Fibroblast of skin of left biceps (primary cell): ENCODE data around the gene STARD10.
A peak's percentile ranks its signal among the peaks of the same experiment; 100 is the strongest.

ENCODE experiments used
- DNase-seq, 2 experiments: peaks; one replicate each; pipeline ENCODE4 v3.0.0-alpha.2; 2013; ENCODE audit warnings: low read depth in 2 of 2

The STARD10 gene

GRCh38 chr11:72726266-72727220, 67.3 kb downstream of the STARD10 start:
- no peak for DNase-seq

DNA sequence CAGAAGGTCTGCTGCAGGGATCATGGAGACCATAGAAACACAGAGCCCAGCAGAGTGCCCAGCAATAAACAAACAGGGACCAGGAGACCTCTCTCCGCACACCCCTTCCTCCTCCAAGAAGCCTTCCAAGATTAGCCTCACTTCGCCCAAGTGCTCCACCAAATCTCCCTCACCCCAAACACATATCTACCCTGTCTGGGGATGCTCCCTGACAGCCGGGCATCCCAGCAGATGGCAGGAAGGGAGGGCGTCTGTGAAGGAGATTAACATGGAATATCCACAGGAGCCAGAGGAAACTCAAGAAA, 68.2 kb downstream of the STARD10 start:
- no peak for DNase-seq

- peak; percentile 48 to 58 for DNase-seq
These were observed 68.8 kb downstream of the STARD10 start for GRCh38 chr11:72724851-72725723.

GRCh38 chr11:72724021-72724551, 69.8 kb downstream of the STARD10 start:
- no peak for DNase-seq

DNA sequence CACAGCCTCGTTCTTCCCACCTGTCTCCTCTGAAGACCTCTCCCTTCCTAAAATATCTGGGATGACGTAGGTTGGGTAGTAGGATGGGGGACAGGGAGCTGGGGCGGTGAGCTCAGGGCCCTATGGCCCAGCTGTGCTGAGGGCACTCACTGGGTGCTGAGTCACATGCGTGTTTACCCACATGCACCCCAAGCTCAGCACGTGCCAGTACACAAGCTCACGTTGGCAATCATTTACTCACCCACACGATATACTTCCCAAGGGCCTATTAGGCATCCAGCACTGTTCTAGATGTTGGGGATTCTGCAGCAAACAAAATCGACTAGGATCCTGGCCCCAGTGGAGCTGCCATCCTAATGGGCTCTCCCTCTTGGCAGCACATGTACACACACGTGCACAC, 70.3 kb downstream of the STARD10 start:
- no peak for DNase-seq

DNA sequence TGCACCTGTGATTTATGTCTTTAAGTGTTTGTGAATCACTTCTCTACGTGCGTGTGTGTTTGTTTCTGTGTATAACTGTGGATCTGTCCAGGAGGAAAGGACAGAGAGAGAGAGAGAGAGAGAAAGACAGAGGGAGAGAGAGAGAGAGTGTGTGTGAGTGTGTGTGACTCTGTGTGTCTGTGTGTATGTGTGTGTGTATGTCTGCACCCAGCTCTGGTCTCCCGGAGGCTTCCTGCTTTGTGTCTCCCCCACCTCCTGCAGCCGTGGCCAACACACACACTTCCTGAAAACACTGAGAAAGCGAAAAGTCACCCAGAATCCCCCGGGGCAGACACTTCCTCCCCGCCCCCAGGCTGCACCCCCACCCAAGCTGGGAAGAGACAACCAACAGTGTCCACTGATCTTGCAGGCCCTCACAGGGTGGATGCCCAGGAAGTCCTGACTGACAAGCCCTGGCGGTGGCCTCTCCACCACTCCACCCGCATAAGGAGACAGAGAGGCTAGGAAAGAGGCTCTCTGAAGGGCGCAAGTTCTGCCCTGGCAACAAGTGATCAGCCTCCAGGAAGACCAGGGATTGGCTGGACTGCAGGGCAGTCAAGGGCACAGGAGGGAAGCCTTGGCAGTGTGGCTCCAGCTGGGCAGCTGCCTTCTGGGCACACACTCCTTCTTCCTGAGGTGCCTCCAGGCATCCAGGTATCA, 71.6 kb downstream of the STARD10 start:
- DNase-seq: peak; percentile 68 to 77

GRCh38 chr11:72721689-72722049, 72.2 kb downstream of the STARD10 start:
- DNase-seq: no peak

DNA sequence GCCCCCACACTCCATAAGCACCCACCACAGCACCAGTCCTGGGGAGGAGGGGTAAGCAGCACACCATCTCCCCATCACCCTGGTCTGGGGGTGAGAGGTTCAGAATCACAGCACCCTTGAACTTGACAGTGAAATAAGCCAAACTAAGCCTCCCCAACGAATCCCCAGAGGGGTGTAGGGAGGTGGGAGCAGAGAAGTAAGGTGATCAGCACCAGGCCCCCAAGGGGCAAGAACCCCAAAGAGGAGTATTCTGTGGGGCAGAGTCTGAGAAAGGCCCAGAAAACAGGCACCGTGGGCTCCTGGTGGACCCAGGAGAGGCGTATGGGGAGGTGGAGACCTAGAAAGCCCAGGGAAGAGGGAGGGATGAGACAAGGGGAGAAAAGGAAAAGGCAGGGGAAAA, 72.6 kb downstream of the STARD10 start:
- DNase-seq: no peak

GRCh38 chr11:72720784-72721183, 73.1 kb downstream of the STARD10 start:
- DNase-seq: no peak

DNA sequence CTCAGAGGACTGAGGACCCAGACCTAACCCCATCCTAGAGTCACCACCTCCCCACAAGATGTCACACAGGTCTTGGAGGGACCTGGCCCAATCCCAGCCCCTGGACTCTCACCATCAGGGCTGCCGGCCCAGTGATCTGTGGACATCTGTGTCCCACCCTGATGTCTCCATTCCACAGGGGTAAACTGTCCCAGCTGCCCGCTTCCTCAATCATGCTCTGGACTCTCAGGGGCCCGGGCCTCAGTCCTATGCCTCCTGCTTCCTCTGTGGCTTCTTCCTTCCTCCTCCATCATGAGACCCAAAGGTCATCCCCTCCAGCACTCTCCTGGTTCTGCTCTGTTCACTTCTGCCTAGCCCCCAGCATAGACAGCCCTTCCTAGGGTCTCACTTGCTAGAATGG, 73.8 kb downstream of the STARD10 start:
- DNase-seq: no peak

DNA sequence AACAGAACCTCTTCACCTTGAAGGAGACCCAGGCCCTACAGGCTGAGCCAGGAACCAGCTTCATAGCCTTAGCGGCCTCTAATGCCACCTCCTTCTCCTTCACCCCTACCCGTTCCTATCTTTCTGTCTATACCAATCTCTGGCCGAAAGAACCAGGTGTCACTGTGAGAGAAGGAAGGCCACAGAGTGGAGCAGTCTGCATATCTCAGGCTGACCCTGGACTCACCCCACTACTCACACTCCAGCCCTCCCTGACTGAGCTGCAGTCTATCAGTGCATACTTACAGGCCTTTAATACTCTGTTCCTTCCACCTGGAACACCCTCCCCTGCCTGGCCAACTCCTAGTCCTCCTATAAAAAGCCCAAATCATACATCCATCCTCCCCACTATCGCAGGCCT, 74.3 kb downstream of the STARD10 start:
- DNase-seq: no peak

DNA sequence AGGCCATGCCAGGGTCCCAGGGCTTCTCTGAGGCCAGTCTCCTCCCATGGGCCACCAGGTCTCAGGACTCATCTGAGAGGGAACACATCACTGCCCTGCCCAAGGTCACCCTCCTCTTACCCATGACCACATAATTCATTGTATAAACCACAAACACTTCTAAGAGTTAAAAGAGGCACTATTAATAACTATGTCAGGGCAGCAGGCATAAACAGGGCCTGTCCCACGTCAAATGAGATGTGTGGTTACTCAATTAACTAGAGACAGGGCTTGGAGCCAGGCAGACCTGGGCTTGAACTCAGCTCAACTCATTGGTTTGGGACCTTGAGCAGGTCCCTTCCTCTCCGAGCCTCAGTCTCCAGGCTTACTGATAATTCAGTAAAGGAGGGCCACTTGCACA, 74.7 kb downstream of the STARD10 start:
- no peak for DNase-seq

GRCh38 chr11:72718101-72718501, 75.7 kb downstream of the STARD10 start:
- DNase-seq: no peak

DNA sequence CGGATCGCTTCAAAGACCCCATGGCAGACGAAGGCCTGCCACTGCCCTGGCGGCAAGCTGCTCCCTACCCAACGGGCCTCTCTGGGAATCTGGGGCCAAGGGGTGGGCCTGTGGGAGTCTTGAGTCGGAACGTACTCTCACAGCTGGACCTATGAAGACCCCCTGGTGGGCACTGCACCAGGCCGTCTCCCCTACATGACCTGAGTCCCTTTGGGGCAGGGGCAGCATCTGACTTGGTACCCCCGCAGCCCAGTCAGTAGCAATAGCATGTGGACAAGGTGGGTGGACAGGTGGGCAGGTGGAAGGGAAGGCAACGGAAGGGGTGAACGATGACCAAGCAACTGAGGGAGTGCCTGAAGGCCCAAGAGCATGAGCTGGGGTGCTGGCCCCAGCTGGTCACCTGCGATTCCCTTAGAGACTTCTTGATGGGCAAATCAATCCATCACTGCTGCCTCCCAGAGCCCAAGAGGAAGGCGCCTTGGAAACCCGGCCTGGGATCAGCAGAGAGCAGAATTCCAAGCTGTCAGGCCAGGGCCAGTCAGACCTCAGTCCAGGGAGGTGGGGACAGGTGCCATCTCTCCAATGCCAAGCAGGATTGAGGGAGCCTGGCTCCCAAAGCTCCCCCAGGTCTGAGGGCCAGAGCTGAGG, 76.9 kb downstream of the STARD10 start:
- DNase-seq: no peak

DNA sequence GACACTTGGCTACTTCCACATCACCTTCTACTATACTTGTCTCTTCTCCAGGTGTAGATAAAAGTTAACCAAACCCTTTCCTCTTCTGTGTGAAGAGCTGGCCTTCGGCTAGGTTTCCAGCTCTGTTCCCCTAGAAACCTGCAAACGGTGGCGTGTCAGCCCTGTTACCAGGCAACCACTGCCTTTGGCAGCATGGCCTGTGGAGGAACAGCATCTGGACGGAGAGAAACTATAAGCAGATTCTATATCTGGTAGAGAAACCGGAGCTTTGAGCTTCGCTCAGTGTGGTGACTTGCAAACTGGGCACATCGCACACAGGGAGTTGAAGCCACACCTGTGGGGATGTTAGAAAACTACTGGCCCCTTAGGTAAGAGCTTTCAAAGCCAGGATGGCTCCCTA, 77.6 kb downstream of the STARD10 start:
- DNase-seq: no peak

DNA sequence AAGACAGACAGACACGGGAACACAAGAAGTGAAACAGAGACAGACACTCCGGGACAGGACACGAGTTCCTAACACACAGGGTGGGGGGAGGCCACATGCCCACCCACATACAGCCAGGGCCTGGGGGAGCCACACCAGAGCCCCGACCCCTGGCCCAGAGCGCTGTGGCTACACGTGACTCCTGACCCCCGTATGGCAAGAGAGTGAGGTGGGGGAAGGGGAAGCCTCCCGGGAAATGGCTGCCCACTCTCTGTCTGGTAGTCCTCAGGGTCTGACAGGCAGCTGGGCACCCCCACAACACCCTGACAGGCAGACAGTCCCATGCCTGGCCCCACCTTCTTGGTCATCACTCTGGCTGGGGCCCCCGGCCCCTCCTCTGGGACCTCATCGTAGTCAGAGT, 81.0 kb downstream of the STARD10 start:
- no peak for DNase-seq

- DNase-seq: no peak
These were observed 81.6 kb downstream of the STARD10 start for GRCh38 chr11:72712168-72712751.

DNA sequence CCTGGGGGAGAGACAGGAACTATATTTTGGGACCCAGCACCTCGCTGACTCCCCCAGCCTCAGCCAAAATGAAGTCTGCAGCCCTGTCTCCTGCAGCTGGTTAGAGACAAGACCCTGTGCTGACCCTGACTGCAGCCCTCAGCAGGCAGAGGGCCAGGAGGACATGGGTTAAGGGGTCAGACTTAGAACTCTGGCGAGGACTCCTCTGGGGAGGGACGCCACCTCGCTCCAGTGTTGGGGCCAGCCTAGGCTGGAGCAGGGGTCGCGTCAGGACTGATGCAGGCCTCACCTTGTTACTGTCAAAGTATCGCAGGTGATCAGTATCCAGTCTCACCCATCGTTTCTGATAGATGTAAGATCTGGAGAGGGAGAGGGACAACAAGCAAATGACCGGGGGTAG, 82.7 kb downstream of the STARD10 start:
- no peak for DNase-seq

DNA sequence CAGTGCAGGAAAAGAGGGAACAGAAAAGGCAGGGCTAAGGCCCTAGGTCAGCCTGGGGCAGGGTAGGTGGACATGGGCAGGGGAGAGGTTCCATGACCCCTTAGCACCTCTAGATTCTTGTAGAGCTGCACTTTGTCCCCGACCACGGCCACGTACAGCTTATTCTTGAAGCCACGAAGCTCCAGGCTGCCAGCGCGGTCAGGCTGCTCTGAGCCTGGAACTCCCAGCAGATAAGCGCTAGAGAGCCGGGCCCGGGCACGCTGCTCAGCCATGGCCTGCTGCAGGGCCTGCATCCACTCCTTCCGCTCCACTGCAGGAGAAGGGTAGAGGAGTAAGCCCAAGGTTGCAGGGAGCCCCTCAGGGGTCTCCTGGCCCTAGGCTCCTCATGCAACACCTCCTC, 83.6 kb downstream of the STARD10 start:
- DNase-seq: no peak

GRCh38 chr11:72709478-72710238, 84.2 kb downstream of the STARD10 start:
- no peak for DNase-seq
